HG03064 (cell line): ENCODE measurements around the gene OTOG.

Experiments
- ATAC-seq: cut with Tn5 transposase; IDR thresholded peaks from one replicate; pipeline ENCODE4 v1.9.1; 2021; ENCODE audit warnings: low read depth; ENCODE audit not compliant: unreplicated experiment

Gene OTOG

GRCh38 chr11:17519061-17519885 lies 27.8 kb upstream of the OTOG start:
- no peak for ATAC-seq

GRCh38 chr11:17521106-17521900 lies 25.8 kb upstream of the OTOG start:
- no peak for ATAC-seq

DNA sequence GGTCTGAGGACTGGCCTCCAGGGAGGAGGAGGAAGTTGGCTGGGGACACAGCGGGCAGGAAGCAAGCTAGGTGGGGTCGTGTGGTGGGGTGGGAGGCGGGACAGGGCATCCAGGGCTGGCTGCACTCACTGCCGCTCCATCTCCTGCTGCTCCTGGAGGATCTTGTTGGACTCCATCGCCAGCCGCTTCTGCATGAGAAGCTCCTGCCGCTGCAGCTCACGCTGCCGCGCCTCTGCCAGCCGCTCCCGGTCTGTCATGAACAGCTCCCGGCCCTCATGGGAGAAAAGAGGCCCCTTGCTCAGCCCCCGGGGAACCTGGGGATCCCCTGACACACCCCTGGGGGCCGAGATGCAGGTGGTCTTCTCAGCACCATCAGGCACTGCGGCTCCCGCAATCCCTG lies 24.4 kb upstream of the OTOG start:
- no peak for ATAC-seq

DNA sequence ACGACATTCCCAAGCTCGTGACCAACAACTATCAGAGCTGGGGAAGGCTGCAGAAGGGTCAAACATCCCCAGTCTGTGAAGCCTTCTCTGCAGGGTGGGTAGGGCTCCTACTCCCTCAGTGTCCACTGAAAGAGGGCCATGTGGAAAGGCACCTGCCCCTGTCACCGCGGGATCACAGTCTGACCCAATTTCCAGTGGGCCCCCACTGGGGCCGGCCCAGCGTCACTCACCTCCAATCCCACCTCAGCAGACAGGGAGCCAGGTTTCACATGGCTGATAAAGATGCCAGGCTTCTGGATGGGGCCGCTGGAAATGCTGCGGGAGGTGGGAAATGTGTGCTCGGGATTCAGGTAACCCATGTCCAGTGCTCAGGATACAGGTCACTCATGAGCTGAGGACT lies 22.8 kb upstream of the OTOG start:
- no peak for ATAC-seq

DNA sequence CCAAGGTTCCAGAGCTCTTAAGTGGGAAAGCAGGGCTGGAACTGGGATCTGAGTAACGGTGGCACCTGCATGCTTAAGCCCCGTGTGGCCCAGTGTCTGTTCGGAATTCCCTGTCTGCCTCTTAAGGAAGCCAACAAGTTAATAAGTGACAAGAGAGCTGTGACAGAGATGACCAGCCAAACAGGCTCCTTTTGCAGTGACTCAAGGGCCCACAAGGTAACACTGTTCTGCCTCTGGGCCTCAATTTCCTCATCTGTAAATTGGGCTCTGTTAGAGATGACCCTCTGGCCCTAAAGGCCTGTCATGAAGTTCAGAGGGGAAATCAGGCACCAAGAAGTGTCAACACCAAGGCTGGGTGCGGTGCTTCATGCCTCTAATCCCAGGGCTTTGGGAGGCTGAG lies 21.5 kb upstream of the OTOG start:
- ATAC-seq, result no peak

- no peak for ATAC-seq
Observed at GRCh38 chr11:17526326-17526725, 20.7 kb upstream of the OTOG start.

DNA sequence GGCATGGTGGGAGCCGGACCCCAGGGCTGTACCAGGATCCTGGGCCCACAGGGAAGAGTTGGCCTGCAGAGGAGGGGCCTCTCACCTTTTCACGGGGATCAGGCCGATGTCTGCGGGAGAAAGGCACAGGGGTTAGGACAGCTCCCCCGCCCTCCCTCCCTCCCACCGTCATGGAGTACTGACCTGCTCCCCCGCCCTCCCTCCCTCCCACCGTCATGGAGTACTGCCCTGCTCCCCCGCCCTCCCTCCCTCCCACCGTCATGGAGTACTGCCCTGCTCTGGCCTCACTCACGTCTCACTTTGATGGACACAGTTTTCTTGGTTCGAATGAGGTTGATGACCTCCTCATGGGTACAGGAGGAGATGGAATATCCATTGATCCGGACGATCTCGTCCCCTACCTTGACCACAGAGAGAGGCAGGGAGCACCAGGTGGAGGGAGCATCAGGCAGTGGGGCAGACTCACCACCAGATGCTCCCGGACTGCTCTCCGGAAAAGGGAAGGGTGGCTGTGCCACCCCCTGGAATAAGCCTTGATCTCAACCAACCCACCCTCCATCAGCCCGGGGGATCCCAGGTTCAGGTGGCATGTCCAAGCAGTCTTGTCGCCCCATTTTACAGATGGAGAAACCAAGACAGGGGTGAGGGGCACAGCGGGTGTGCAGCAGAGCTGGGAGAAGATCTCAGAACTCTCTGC lies 20.0 kb upstream of the OTOG start:
- ATAC-seq, result no peak

DNA sequence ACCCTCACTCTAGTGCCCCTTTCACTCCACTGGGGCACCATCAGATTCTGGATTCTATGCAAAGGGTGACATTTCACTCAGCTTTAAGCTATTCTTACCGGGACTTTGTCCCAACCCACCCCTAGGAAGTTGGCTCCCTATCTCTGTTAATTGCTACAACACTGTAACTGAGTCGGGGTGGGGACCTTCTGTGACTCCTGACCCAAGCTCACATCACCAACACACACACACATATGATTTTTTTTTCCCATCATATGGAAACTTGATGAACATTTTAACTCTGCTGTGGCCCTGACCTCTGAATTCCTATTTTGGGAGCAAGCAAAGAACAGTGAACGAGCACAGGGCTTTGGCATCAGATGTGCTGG lies 19.4 kb upstream of the OTOG start:
- no peak for ATAC-seq

GRCh38 chr11:17528181-17528691 lies 18.8 kb upstream of the OTOG start:
- no peak for ATAC-seq

DNA sequence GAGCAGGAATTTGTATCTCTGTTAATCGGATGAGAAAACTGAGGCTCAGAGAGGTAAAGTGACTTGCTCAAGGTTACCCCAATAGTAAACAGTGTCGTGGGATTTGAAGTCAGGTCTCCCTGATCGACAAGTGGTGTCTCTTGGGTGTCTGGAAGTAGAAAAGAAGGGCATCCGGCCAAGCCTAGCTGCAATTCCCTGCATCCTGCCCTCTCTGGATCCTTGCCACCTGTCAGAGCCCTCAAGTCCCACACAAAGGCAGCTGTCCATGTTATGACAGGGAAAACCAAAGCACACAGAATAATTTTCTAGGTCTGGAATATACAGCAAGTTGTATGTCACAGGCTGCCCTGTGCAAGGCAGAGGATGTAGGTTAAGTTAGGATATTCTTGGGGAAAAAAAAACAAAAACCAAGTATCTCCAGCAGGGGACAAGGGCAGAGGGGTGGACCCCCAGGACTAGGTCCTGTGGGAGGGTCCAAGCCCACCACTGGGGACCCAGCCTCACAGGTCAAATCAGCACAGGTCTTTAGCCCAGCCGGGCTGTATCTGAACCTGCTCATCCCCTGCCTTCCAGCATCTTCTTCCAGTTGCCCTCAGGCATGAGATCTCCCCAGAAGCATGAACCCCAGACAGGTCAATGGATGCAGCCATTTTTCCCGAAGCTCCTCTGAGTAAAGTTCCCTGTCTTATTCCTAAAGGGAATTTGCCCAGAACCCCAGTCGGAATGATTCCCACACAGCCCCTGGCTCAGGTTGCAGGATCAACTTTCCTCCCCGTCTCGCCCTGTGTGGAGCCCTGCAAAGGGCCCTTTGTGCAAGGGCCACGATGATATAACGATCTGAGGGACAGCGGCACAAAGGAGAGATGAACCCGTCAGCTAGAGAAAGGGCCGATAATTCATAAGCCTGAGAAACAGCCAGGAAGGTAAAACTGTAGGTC lies 17.9 kb upstream of the OTOG start:
- no peak for ATAC-seq

GRCh38 chr11:17529844-17530185 lies 17.2 kb upstream of the OTOG start:
- no peak for ATAC-seq

GRCh38 chr11:17531071-17531600 lies 15.9 kb upstream of the OTOG start:
- no peak for ATAC-seq

GRCh38 chr11:17531636-17532113 lies 15.4 kb upstream of the OTOG start:
- ATAC-seq, result no peak

GRCh38 chr11:17532784-17533183 lies 14.3 kb upstream of the OTOG start:
- no peak for ATAC-seq

DNA sequence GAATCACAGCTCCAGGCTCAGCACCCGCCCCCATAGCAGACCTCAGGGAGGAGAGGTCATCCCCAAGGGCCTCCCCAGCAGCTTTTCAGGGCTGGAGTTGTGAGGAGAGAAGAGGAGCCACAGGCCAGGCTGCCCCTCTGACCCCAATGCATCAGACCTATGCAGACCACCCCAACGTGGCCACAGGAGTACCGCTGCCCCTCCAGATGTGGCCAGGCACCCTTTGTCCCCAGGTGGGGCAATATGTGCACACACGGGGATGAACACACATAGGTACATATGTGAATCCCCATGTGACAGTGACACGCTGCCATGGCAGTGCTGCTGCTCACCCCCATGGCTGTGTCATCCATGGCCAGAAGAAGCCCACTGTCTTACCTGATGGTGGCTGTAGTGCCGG lies 13.7 kb upstream of the OTOG start:
- no peak for ATAC-seq

DNA sequence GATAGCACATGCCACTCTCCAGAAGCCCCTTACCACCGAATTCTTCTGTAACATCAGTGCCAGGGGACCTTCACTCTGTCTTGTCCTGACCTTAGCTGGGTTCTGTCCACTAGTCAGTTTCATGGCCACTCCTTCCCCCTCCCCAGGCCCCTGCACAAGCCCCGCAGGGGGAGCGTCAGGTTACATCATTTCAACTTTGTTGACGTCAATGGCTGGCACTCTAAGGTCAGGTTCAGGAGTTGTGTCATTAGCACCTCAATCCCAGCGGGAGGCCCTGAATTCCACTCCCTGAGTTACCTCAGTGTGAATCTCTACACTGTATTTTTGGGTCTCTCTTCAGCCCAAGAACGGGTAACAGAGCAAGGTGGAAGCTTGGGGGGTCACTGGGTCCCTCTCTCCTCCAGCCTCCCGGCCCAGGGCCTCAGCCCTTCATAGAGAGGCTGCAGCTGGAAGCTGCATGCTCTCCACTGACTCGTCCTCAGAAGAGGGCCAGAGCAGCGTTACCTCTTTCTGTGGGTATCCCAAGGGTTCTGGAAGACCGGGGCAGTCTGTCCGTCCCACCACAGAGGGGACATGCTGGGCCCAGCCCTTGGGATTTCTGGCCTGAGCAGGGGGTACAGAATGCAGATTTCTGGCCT lies 13.2 kb upstream of the OTOG start:
- ATAC-seq, result no peak

DNA sequence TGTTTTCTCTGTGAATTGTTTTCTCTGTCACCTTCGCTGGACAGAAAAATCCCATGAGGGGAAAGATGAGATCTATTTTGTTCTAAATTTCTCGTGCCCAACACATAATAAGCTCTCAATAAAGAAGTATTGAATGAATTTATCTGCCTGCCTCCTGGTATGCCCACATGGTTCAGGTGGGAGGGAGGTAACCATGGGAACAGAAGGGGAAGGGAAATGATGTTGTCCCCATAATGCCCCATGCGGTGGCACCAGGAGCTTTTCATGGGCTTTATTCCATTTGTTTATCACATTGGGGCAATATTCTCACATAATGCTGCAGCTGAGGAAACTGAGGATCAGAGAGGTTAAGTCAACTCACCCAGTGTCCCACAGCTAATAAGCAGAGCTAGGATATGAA lies 11.6 kb upstream of the OTOG start:
- ATAC-seq, result no peak

GRCh38 chr11:17537261-17537660 lies 9.8 kb upstream of the OTOG start:
- ATAC-seq, result no peak

- no peak for ATAC-seq
Observed at GRCh38 chr11:17538054-17538453, 9.0 kb upstream of the OTOG start.
